Karpas-422 (cell line): ENCODE data around the gene DCAF17. TPM values are rescaled to one million over a fixed set of nuclear protein-coding genes. Genes with fewer than 3 reads are reported as not detected.

ENCODE experiments used
- small RNA-seq: library from RNA; depleted of rRNA; stranded (forward); fragments of <200 nt; gene quantifications from one replicate; pipeline ENCODE3, GENCODE V24; 2014
- total RNA-seq: library from RNA; depleted of rRNA; stranded (reverse); fragments of >200 nt; shearing (Covaris generic); gene quantifications from 2 replicates; pipeline ENCODE4 v1.2.3, GENCODE V29; 2014; ENCODE audit warnings: low replicate concordance; rRNA removed

Gene DCAF17
- total RNA-seq, 1 experiment from 2014 or later: 63.2 TPM

Small RNA genes lying within 50 kb of the gene (small RNA-seq; reads per million reads assigned to genes)
- not detected for gene AC007969.2

Other genes starting within 250 kb of the DCAF17 start
- gene METTL8, start 236 bp upstream of the DCAF17 start, total RNA-seq: 13.1 and 16.5 TPM in 2 replicates
- not detected in 2 replicates for gene CYBRD1, start 88.2 kb downstream of the DCAF17 start, total RNA-seq